ENCODE results near the gene CFAP20DC.
"Not testable (repeated sequence)": the region's sequence is repeated elsewhere in the genome, so short reads cannot be mapped to it uniquely, and the experiment has no call there.

CFAP20DC gene

DNA sequence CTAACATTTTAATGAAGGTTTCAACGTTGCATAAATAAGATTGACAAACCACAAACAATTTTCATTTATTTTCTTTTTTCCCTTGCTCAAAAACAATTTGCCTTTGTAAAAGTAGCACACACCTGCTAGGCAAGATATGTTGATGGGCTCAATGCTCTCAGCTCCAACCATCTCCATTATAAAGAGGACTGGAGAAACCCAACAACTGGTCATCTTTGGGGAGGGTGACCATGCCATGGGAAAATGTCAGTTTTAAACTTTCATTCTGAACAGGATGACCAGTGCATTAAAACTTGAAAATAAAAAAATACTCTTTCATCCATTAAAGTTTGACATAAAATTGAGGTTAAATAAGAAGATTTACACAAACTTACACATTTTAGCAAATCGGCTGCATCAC is 183.7 kb downstream of the CFAP20DC start:
- DNase-seq (ENCODE audit: low read depth) = no peak

- no peak for DNase-seq (ENCODE audit: low read depth)
These were observed 185.3 kb downstream of the CFAP20DC start for GRCh38 chr3:58864480-58864879.

DNA sequence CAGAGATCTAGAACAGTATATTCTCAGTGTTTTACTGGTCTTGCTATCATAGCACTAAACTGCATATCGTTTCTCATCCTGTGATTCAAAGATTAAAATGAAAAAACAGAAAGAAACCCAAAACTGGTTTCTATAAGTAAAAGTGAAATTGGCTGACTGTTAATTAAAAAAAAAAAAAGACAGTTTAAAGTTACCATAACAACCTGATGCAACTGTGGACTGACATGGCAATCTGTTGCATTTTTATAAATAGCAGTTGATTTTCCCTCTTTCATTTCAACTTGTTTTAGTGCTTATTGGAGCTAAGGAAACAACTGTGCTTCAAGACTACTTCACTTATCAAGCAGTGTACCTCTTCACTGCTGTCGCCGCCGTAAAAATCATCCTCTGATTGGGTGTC is 186.6 kb downstream of the CFAP20DC start:
- no peak for DNase-seq (ENCODE audit: low read depth)

GRCh38 chr3:58861551-58861950 is 188.3 kb downstream of the CFAP20DC start:
- DNase-seq (ENCODE audit: low read depth) = no peak

DNA sequence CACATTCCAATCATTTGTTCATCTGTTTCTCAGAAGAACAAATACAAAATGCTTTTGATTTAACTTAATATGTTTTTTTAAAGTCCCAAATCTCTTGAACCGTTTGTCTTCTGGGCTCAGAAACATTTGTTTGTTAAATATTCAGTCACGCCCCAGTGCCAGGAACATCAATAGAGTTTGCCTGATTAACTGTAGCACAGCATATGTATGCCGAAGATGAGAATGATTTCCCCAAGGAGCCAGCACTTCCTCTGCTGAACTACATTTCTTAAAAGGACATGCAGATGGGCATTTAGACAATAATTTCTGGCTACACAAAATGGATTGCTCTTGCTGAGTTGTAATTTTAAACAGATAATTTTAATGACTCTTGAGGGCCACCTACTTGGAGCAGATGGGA is 191.7 kb downstream of the CFAP20DC start:
- DNase-seq (ENCODE audit: low read depth) = no peak

- no peak for DNase-seq (ENCODE audit: low read depth)
These were observed 192.4 kb downstream of the CFAP20DC start for GRCh38 chr3:58857402-58857801.

- DNase-seq (ENCODE audit: low read depth) = no peak
These were observed 201.0 kb downstream of the CFAP20DC start for GRCh38 chr3:58848826-58849225.

- DNase-seq (ENCODE audit: low read depth) = not testable (repeated sequence)
These were observed 207.6 kb downstream of the CFAP20DC start for GRCh38 chr3:58842050-58842747.

DNA sequence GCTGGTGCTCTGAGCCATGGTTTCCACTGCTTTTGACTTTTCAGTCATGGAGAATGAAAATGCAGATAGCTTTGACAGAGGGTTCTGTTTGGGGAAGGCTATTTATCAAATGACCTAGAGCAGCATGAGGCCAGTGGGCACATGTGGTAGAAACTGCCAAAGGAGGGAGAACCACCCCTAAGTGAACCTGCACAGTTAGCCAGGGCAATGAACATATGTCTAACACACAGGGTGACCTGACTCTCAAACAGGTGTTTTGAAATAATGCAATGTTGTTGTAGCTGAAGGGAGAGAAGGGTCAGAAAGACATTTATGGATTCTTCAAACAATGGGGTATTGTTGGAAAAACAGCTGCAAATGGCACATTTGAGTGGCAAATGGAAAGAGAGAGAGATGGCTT is 208.9 kb downstream of the CFAP20DC start:
- no peak for DNase-seq (ENCODE audit: low read depth)

- no peak for DNase-seq (ENCODE audit: low read depth)
These were observed 209.9 kb downstream of the CFAP20DC start for GRCh38 chr3:58839964-58840363.

DNA sequence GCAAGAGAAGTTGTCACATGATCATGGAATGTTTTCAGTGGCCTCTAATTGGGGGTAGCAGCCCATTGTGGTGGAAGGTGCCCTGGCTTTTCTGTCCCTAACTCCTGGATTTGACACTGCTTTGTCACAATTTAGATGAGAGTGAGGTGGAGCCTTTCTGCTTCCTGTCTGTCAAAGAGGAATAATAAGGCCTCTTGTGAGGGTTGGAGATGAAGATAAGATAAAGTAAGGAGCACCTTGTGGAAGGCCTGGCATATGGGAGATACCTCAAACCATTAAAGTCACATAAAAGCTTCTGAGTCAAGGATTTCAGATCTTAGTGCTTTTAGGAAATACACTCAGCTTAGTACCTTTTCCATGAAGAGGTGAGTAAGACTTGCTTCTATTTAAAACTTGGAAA is 210.6 kb downstream of the CFAP20DC start:
- no peak for DNase-seq (ENCODE audit: low read depth)

DNA sequence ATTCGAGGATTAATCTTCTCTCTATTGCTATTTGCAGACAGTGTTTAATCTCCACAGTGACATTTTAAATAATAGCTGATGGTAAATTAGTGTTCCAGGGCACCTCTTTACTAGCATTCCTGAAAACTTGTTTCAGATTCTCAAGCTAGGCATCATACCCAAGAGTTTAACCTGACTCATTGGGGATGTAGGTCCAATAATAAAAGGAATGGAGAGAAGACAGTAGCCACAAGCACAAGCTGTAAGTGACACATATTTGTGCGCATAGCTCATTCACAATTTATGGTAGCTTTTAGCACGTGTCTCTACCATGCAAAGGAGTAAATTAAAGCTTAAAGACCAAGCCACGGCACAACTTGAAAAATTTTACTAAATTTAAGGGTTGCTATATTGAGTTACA is 212.0 kb downstream of the CFAP20DC start:
- no peak for DNase-seq (ENCODE audit: low read depth)

DNA sequence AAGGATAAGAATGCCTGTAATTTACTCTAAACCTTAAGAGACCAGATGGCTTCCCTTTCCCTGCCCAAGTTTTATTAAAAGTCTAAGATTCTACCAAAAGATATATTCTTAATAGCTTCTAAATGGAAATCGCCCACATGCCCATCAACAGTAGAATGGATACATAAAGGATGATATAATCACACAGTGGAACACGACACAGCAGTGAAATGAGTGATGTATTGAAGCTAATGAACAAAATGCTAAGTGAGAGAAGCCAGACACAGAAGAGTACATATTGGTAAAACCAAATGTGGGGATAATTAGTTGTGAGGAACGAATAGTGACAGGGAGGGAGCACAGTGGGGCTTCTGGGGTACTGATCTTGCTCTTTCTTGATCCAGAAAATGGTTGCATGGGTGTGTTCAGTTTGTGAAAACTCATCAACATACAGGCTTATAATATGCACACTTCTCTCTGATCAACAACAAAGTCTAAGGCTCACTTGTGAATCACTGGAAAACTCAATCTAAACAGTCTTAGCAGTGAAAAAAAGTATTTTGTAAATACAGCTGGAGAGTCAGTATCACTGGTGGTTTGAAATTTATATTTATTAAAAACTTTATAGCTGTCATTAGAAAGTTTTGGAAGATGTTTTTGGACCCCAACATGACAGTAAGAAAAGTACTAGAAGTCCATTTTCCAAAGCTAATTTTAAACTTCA is 212.5 kb downstream of the CFAP20DC start:
- DNase-seq (ENCODE audit: low read depth) = no peak

DNA sequence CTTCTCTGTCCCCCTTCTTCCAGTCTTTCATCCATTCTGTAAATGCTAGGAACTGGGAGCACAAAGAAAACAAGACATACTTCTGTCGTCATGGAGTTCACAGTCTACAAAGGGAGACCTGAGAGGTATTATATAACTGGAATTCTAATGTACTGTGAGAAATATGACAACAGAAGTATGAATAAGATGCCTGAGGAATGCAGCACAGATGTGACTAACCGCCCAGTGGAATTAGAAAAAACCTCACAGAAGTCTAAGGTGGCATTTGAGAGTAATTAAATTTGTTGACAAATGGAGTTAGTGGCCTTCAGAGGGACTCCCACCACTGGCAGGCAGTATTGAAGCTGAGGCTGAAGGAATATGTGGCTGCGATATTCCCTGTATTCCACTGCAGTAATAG is 214.7 kb downstream of the CFAP20DC start:
- DNase-seq (ENCODE audit: low read depth) = no peak

- DNase-seq (ENCODE audit: low read depth) = no peak
These were observed 216.3 kb downstream of the CFAP20DC start for GRCh38 chr3:58833491-58833890.

DNA sequence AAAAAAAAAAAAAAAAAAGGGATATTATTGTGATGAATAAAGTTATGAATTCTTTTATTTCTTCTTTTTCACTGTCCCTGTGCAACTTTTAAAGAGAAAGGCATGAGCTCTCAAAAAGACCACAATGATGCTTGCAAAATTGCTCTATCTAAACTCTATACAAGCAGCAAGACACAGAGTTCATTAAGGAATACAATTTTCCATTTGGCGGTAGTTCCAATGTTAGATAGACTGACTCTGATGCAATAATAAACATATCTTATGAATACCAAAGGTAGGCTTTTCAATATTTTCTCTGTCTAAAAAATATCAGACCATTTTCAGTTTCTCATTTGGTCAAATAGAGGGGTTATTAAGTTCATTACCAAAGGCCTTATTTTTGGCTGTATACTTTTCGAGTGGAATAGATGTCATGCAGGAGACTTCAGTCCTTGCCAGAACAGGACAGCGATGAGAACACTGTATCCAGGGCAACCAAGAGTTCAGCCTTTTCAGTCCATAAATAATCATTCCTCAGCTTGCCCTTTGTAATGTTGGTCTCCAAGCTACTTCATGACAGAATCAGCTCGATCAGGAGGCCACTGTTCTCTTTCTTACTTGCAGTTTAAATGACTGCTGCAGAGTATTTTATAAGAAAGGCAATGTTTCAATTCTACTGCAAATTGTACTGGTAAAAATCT is 220.4 kb downstream of the CFAP20DC start:
- DNase-seq (ENCODE audit: low read depth) = no peak

GRCh38 chr3:58824777-58825176 is 225.0 kb downstream of the CFAP20DC start:
- no peak for DNase-seq (ENCODE audit: low read depth)

- DNase-seq (ENCODE audit: low read depth) = no peak
These were observed 225.5 kb downstream of the CFAP20DC start for GRCh38 chr3:58824285-58824684.

DNA sequence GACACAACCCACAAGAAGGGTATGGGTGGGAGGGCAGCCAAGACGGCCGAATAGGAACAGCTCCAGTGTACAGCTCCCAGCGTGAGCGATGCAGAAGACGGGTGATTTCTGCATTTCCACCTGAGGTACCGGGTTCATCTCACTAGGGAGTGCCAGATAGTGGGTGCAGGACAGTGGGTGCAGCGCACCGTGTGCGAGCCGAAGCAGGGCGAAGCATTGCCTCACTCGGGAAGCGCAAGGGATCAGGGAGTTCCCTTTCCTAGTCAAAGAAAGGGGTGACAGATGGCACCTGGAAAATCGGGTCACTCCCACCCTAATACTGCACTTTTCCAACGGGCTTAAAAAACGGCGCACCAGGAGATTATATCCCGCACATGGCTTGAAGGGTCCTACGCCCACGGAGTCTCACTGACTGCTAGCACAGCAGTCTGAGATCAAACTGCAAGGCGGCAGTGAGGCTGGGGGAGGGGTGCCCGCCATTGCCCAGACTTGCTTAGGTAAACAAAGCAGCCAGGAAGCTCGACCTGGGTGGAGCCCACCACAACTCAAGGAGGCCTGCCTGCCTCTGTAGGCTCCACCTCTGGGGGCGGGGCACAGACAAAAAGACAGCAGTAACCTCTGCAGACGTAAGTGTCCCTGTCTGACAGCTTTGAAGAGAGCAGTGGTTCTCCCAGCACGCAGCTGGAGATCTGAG is 243.1 kb downstream of the CFAP20DC start:
- not testable (repeated sequence) for DNase-seq (ENCODE audit: low read depth)

DNA sequence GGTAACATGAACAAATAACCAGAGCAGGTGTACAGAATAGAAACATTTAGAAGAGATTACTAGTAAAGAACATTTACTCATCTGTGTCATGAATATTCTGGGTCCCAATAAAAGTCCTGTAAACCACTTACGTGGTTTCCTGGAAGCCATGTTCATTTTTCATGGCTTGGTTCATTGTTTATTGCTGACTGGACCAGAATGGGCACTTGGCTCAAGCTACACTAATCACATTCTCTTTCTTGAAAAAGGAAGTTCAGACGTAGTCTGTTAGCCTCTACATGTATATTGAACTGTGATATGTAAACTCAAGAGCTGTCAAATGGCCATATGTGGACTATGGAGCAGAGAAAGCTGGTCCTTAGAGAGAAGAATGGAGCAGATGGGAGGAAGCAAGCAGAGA is 244.9 kb downstream of the CFAP20DC start:
- no peak for DNase-seq (ENCODE audit: low read depth)

DNA sequence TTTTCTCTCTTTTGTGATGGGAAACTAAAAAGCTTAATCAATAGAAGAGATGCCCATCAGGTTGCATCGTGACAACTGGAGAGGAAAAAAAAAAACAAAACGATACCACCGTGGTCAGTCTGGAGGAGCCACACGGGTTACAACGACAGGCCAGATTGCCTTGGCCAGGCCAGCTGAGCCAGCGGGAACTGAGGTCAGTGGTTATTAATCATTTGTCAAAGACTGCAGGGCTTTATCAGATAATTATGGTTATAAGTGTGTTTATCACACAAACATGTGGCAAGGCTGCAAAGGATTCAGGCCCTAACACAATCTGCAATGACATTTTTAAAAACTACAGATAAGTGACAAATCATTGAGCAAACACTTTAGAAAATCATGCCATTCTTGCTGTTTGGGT is 248.3 kb downstream of the CFAP20DC start:
- DNase-seq (ENCODE audit: low read depth) = no peak

- no peak for DNase-seq (ENCODE audit: low read depth)
These were observed 248.9 kb downstream of the CFAP20DC start for GRCh38 chr3:58800940-58801339.

GRCh38 chr3:58800032-58800431 is 249.8 kb downstream of the CFAP20DC start:
- DNase-seq (ENCODE audit: low read depth) = no peak
